Hypothalamus (tissue), 51 donors: ENCODE data around the gene CNTNAP3.
"Not testable (repeated sequence)": the region's sequence is repeated elsewhere in the genome, so short reads cannot be mapped to it uniquely, and the experiment has no call there.

Experiments used
- DNase-seq, 51 donors: peaks; one replicate each; lab custom pipeline; 2025; lab: John Stamatoyannopoulos, UW

The CNTNAP3 gene

DNA sequence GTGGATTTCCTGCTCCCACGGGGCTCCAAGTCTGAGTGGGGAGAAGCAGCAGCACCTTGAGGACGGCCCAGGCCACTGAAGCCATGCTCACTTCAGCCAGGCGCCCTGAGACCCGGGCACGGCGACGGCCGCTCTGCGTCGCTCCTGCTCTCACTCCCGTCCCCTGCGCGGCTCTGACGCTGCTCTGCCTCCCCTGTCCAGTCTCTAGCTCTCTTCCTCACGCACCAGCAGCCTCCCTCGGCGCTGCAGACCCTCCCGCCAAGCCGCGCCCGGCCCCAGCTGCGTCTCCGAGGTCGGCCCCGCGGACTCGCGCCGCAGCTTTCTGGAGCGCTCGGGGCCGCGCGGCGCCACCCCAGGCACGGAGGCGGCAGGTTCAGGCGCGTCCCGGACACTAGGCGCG, at the start of gene CNTNAP3:
Gene CNTNAP3 (minus strand): TSS at position 188 of the 400 bp plus-strand sequence. CDS start 103 bp downstream, at position 85.
- not testable (repeated sequence) for DNase-seq

- DNase-seq, result not testable (repeated sequence)
These were observed 8.0 kb downstream of the CNTNAP3 start for GRCh38 chr9:39279995-39280394.

DNA sequence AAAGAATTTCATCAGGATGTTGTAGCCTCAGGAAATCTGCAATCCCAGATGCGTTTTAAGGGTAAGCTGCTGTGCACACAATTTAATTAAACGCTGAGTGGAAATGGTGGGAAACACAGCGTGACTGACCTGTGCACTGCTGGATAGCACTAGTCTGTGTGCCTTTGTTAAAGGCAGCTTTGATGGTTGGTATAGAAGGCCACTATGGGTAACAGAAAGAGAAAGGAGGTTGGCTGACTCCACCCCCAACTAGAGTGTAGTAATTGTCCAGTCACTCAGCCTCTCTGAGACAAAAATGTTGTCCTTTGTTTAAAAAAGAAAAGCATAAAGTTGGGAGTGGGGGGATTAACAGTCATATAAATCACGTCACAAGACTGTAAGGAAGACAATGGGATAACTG, 45.5 kb downstream of the CNTNAP3 start:
- not testable (repeated sequence) for DNase-seq

- DNase-seq, result not testable (repeated sequence)
These were observed 55.6 kb downstream of the CNTNAP3 start for GRCh38 chr9:39232130-39232991.

- DNase-seq, result not testable (repeated sequence)
These were observed 72.0 kb downstream of the CNTNAP3 start for GRCh38 chr9:39215976-39216375.

DNA sequence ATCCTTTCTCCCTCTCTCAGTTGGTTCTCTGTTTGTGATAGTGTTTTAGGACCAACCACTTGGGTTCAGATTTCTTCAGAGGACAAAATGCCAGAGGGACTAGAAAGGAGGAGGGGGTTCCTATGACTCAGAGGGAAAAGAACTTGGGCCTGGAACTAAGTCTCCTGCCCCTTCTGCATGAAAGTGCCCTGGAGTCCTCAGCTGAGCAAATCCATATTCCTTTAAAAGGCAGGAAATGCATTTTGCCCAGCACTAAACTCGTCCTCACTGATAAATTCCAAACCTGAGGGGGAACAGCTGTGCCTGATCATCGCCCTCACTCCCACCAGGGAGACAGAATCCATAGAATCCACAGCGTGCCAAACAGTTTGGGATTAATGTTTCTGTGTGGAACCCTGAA, 78.2 kb downstream of the CNTNAP3 start:
- DNase-seq, result not testable (repeated sequence)

- not testable (repeated sequence) for DNase-seq
These were observed 81.3 kb downstream of the CNTNAP3 start for GRCh38 chr9:39206643-39207042.

DNA sequence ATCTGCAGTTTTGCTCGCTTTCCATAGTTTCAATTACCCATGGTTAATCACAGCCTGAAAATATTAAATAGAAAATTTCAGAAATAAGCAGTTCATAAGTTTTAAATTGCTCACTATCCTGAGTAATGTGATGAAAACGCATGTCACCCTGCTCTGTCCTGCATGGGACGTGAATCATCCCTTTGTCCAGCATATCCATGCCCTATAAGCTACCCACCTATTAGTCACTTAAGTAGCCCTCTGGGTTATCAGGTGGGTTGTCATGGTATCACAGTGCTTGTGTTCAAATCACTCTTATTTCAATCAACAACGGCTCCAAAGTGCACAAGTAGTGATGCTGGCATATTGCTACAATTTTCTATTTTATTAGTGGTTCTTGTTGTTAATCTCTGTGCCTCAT, 82.1 kb downstream of the CNTNAP3 start:
- DNase-seq, result not testable (repeated sequence)

GRCh38 chr9:39200412-39200811, 87.6 kb downstream of the CNTNAP3 start:
- not testable (repeated sequence) for DNase-seq

DNA sequence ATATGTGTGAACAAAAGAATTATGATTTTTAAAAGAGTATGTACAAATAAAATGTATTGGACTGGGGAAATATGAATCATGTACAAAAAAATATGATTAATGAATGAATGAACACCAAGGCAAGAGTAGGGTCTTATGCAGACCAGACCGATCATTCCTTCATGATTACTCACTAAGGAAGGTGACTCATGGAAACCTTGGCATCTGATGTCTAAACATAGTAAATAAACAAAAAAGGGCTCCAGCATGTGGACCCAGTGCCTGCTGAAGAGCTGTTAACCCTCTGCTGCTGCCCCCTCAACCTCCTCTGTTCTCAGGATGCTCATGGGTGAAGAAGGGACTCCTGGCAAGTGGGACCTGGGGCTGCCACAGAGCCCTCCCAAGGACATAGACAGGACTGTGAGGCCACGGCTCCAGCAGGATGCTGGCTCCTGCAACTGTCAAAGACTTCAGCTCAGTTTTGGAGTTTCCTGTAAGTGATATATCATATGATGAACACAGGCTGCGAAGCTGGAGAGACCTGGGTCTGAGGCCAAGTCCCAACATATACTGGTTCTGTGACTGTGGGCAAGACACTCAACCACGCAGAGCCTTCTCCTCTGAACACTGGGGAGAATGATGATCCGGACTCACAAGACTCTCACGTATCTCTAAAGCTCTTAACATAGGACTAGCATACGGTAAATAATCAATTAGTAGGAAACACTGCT, 89.8 kb downstream of the CNTNAP3 start:
- DNase-seq, result not testable (repeated sequence)

GRCh38 chr9:39171370-39171769, 116.6 kb downstream of the CNTNAP3 start:
- DNase-seq, result not testable (repeated sequence)

DNA sequence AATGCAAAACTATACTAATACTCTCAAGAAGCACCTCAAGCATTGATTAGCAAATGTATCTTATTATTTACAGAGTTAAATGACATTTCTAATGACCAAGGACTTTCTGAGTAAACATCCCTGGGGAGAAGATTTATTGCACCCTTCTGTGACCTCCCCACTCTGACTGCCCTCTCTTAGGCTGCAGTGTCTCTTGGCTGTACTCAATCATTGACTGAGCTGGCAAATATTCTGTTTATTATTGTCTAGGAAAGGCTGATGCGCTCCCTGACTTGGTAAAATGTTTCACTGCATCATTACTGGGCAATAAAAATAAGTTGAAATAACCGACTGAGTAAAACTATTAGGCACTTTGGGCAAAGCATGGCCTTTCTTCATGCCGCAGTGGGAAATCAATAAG, 130.3 kb downstream of the CNTNAP3 start:
- not testable (repeated sequence) for DNase-seq

GRCh38 chr9:39132826-39133552, 155.0 kb downstream of the CNTNAP3 start:
- not testable (repeated sequence) for DNase-seq

- DNase-seq, result not testable (repeated sequence)
These were observed 166.6 kb downstream of the CNTNAP3 start for GRCh38 chr9:39121401-39121800.

- DNase-seq, result not testable (repeated sequence)
These were observed 176.2 kb downstream of the CNTNAP3 start for GRCh38 chr9:39111746-39112145.

GRCh38 chr9:39108145-39108544, 179.8 kb downstream of the CNTNAP3 start:
- DNase-seq, result no peak

- not testable (repeated sequence) for DNase-seq
These were observed 190.8 kb downstream of the CNTNAP3 start for GRCh38 chr9:39097208-39097607.

DNA sequence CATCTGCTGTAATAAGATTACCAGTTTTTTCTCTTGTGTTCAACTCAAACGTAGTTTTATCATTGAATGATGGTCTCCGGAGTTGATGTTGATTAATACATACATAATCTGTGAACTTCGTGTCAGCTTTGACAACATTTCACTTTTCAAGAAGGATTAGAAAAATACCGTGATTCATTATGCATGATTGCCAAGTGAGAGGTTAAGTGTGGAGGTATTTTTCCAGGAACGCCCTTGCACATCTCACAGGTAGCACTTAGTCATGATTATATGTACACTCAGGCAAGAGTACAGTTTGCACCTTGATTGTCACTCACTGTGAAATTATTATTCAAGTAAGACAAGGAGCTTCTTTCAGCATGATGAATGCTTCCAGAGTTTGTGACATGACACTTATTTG, 202.7 kb downstream of the CNTNAP3 start:
- not testable (repeated sequence) for DNase-seq

- not testable (repeated sequence) for DNase-seq
These were observed 205.4 kb downstream of the CNTNAP3 start for GRCh38 chr9:39082574-39082973.

DNA sequence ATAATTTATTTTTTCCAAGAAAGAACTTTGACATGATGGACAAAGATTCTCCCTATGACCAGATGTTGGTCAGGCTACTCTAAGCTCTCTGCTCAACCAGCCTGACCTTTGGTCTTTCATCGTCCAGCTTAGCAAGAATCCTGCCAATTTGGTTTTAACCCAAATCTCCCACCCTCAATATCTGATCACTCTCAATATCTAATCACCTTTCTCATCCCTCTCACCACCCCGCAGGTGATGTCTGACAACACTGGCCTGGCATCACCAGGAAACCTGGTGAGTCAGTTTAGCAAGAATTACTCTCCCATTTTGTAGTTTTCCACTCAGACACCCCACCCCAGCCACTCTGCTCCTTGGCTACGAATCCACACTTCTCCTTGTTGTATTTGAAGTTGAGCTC, 207.9 kb downstream of the CNTNAP3 start:
- DNase-seq, result not testable (repeated sequence)
